NCI-H460 (cell line): ENCODE measurements around the gene XYLB. TPM values are rescaled to one million over a fixed set of nuclear protein-coding genes. Genes with fewer than 3 reads are reported as not detected.

ENCODE experiments used
- DNase-seq: peaks from one replicate; pipeline ENCODE4 v3.0.0-alpha.2; 2016; ENCODE audit warnings: low read depth; ENCODE audit errors: extremely low read depth
- total RNA-seq: library from RNA; depleted of rRNA; stranded (reverse); fragments of >200 nt; shearing (Covaris generic); gene quantifications from 2 replicates; pipeline ENCODE4 v1.2.3, GENCODE V29; 2014

XYLB gene
- total RNA-seq, 1 experiment from 2014 or later: 4.4 TPM

- no peak for DNase-seq
Observed at GRCh38 chr3:38361496-38361895, 14.9 kb downstream of the XYLB start.

GRCh38 chr3:38362825-38363224, 16.2 kb downstream of the XYLB start:
- DNase-seq: no peak

DNA sequence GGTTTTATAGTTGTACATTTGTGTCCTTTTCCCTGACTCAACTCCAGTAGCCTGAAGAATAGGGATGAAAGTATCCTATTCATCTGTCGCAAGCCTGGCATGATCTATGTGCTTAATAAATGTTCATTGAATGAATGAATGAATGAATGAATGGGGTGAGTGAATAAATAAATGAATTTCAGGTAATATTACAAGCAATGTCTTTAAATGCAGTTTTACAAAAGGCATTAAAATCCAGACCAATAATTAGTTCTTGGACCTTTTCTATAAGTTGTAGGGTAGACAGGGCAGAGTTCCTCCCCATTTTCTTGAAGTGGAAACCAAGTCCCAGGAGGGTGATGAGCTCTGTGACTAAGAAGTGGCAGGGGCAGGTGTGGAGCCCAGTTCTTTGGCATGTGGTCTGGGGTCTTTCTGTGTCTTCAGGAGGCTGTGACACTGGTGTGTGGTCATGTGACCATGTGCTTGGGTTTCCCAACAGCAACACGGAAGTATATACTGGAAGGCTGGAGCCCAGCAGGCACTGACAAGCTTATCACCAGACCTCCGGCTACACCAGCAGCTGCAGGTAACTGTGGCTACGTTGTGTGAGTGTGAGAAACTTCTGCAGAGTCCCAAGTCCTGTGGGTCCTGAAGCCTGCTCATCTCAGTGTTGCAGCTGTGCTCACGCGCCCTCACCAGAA, 18.3 kb downstream of the XYLB start:
- no peak for DNase-seq

- no peak for DNase-seq
Observed at GRCh38 chr3:38365469-38366062, 19.0 kb downstream of the XYLB start.

DNA sequence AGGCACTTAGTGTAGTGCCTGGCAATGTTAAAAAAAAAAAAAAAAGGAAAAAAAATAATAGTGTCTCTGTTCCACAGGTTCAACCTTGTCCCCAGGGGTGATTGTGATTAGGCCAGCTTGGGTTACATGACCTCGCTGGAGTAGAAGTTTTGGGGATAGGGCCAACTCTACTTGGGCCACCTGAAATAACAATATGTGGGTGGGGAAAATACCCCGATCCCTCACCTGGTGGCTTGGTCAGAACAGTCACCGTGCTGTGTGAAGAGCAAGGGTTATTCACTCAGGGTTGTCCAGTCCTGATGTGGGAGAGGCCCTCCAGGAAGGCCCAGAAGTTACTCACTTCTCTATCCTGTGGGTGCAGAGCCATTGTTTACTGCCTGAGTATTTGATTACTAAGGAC, 19.5 kb downstream of the XYLB start:
- no peak for DNase-seq

- no peak for DNase-seq
Observed at GRCh38 chr3:38367779-38368178, 21.2 kb downstream of the XYLB start.

GRCh38 chr3:38368238-38368637, 21.7 kb downstream of the XYLB start:
- DNase-seq: no peak

DNA sequence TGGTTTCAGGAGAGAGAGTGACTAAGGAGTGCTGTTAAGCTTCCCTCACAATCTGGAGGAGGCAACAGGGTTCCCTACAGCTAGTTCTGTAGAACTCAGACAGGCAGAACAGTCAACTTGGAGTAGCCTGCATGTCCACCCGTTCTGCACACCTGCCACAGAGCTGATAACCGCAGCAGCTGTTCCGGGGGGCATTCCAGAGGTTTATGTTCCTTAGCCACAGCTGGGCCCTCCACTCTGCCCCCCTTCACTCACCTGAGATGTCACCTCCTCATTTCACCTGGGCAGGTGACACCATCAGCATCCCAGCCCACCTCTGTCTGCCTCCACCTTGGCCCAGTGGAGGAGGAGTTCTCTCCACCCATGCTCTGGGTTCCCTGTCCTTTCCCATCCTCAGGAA, 22.6 kb downstream of the XYLB start:
- DNase-seq: no peak

DNA sequence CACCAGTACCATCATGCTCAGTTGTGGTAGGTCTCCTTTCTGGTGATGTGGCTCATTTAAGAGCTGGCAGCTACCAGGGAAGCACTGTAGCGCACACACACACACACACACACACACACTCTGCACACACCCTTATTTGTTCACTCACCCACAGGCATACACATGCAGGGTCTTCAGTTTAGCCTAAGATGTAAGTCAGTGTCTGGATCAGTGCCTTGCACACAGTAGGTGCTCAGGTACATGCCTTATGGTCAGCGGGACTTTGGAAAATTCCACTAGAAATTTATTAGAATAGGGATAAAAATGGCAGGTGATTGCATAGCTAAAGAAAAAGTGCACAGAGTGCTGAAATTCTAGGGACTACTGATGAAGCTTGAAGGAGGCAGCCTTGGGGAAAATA, 23.6 kb downstream of the XYLB start:
- no peak for DNase-seq

DNA sequence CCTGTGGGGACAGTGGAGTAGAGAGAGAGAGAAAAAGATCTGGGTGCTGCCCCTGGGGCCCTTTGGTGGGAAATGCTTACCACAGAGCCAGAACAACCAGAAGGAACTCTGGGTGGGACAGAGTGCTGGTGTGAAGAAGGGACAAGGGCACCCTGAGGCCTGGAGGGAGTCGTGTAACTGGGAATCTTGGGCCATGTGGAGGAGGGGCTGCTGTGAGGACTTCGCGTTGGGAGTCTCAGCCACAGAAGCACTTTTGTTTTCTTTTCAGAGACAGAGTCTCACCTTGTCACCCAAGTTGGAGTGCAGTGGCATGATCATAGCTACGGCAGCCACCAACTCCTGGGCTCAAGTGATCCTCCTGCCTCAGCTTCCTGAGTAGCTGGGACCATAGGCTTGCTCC, 24.3 kb downstream of the XYLB start:
- DNase-seq: no peak

DNA sequence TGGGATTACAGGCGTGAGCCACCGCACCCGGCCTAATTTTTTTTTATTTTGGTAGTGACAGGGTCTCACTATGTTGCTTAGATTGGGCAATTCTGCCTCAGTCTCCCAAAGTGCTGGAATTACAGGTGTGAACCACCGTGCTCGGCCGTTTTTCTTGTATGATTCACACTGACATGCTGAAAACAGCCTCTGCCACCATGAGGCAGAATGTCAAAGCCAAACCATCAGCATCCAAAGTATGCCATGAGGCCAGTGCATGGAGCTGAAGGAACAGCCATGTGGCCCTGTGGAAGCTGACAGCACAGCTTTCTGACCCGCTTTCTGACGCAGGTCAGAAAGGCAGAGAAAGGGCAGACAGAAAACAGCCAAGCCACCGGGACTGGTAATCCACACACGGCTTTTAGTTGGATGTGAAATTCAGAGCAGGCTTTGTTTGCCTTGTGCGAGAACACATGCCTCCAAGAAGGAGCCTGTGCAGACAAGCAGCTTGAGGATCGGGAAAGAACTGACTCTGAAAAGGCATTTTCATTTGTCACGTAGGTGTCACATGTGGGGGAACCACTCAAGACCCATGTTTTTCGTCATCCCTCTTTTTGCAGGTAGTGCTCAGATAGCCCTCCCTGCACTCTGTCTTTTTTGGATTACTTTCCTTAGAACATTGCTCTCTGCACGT, 25.1 kb downstream of the XYLB start:
- no peak for DNase-seq

DNA sequence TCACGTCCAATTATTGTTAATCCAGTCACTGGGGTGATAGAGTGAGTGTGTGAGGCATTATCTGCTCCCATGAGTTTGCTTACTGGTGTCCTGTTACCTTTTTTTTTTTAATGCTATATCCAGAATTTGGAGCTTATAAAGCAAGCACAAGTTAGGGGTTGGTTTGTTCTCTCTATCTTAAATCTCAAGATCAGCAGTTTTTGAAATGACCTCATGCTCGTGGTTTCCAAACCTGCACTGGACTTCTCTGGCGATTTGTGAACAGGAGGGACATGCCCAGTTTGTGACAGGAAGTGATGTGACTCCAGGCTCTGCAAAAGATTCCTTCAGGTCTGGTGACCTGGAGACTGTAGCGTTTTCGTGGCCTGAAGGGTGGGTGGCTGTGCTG, 25.6 kb downstream of the XYLB start:
- no peak for DNase-seq

DNA sequence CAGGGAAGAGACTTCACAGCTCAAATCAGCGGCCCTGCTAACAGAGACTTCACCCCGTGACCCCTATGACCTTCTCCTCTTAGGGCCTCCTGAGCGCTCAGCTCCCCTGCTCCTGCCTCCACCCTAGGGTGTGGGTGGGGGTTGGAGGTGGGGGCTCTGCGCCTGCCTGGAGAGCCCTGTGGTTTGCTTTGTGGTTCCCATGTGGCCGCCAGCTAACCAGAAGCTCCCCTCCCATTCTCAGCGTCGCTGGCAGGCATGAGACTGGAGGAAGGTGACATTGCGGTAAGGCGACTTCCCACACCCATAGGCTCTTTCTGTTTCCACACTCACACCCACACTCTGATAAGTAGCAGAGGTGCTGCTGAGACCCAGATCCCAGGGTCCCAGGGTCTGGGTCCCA, 27.6 kb downstream of the XYLB start:
- no peak for DNase-seq

- DNase-seq: no peak
Observed at GRCh38 chr3:38375072-38375471, 28.5 kb downstream of the XYLB start.

DNA sequence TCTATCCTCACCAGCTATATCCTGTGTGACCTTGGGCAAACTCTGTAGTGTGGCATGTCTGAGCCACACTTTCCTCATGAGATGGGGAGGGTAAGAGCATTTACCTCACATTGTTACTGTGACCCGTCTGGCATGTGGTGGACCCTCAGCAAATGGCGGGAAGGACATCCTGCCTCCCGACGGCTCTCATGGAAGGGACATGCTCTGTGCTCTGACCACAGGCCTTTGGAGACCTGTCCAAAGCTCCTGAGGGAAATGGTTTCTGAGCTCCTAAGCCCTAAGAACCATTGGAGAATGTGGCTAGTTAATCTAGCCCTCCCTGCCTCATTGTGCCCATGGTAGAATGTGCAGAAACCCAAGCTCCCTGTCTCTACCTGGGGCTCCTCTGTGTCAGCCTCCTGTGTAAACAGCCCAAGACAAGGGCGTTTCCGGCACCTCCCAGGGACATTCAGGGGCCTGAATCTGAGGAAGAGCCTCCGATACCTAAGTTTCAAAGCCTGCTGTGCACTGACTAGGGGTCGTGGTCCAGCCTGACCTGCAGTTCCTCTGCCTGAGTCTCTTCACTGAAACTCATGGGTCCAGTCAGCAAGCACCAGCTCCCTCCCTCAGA, 29.0 kb downstream of the XYLB start:
- DNase-seq: no peak

DNA sequence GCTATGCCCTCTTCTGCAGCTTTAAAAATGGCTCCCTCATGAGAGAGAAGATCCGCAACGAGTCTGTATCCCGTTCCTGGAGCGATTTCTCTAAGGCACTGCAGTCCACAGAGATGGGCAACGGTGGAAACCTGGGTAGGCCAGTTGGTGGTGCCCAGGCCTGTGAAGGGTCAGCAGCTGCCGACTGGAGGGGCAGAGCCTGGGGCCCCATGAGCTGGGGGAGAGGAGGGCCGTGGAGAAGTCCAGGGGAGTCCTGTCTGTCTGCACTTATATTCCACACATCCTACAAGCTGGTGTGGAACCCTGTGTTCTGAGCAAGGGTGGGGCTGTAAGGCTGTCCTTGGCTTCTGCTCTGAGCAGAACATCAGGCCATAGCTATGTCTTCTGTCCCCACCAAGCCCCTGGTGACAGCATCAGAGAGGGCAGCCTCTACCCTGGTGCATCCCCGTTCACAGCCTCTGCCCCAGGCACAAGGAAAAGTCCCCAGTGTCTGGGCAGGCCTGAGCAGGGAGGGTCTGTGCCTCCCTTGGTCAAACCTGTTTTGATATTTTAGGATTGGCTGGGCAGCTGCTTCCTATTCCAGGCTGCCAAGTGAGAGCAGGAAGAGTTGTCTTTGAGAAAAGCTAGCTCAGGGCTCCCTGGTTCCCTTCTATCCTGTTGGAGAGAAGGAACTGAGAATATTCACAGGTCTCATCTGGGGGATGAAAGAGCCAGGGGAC, 29.7 kb downstream of the XYLB start:
- DNase-seq: no peak

DNA sequence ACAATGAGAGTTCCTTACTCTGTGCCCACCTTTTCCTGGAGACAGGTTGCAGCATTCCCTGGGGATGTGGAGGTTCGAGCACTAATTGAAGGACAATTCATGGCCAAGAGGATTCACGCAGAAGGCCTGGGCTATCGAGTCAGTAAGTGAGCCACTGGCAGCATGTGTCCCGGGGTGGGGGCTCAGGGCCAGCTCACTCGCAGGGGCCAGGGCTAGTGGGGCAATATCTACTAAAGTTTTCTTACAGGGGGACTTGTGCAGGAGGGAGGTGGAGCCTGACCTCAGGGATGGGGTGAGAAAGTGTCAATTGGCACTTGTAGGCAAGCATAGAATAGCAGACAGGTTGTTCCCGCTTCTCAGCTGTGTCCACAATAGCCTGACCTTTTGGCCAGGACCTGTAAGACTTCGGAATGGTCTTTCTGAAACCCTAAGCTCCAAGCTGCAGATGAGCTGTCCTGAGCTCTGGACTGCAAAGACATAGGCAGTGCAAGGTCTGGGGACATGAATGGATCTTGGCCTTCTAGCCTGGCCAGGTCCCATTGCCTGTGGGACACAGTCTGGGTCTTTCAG, 32.7 kb downstream of the XYLB start:
- no peak for DNase-seq

GRCh38 chr3:38382506-38383080, 36.0 kb downstream of the XYLB start:
- DNase-seq: no peak

DNA sequence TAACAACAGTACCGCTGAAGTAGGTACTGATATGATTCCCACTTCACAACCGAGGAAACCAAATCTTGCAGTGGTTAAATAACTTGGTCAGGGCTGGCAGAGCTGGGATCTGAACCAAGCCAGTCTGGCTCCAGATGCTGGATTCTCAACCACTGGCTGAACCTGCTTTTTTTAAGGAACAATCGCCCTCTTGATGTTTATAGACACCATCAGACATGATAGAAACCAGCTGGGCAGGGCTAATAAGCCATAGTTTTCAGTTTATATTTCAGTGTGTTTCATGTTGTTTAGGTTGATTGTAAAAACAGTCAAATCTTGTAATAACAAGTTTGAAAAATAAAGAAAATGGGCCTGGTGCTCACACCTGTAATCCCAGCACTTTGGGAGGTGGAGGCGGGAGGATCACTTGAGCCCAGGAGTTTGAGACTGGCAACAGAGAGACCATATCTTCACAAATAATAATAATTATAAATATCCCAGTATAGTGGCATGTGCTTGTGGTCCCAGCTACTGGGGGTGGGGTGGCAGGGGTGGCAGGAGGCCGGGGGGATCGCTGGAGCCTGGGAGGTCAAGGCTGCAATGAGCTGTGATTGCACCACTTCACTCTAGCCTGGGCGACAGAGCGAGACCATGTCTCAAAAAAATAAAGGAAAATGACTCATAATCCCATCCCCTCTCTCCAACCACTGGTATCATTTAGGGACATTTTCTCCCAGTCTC, 36.7 kb downstream of the XYLB start:
- DNase-seq: no peak
